ENCODE results near the gene LTO1.
"Not testable (repeated sequence)": the region's sequence is repeated elsewhere in the genome, so short reads cannot be mapped to it uniquely, and the experiment has no call there.

The LTO1 gene

GRCh38 chr11:69700278-69701140 lies 25.4 kb upstream of the LTO1 start:
- DNase-seq, result peak in 1 of 2 experiments; percentile 60

- no peak for DNase-seq
These were observed 24.1 kb upstream of the LTO1 start for GRCh38 chr11:69699213-69699612.

GRCh38 chr11:69698362-69698761 lies 23.2 kb upstream of the LTO1 start:
- DNase-seq, result no peak

- no peak for DNase-seq
These were observed 22.7 kb upstream of the LTO1 start for GRCh38 chr11:69697861-69698260.

GRCh38 chr11:69697469-69697843 lies 22.3 kb upstream of the LTO1 start:
- DNase-seq, result no peak

- DNase-seq, result no peak
These were observed 21.8 kb upstream of the LTO1 start for GRCh38 chr11:69696749-69697468.

- not testable (repeated sequence) for DNase-seq
These were observed 20.8 kb upstream of the LTO1 start for GRCh38 chr11:69695995-69696394.

GRCh38 chr11:69695581-69695980 lies 20.4 kb upstream of the LTO1 start:
- DNase-seq, result no peak

- no peak for DNase-seq
These were observed 19.6 kb upstream of the LTO1 start for GRCh38 chr11:69694781-69695180.

GRCh38 chr11:69692422-69692821 lies 17.3 kb upstream of the LTO1 start:
- DNase-seq, result no peak

GRCh38 chr11:69691463-69691862 lies 16.3 kb upstream of the LTO1 start:
- no peak for DNase-seq

- no peak for DNase-seq
These were observed 14.5 kb upstream of the LTO1 start for GRCh38 chr11:69689484-69690319.

GRCh38 chr11:69687969-69688771 lies 13.0 kb upstream of the LTO1 start:
- not testable (repeated sequence) for DNase-seq

GRCh38 chr11:69686856-69687255 lies 11.7 kb upstream of the LTO1 start:
- no peak for DNase-seq

- no peak for DNase-seq
These were observed 11.3 kb upstream of the LTO1 start for GRCh38 chr11:69686452-69686851.

GRCh38 chr11:69685348-69685747 lies 10.2 kb upstream of the LTO1 start:
- no peak for DNase-seq

GRCh38 chr11:69684651-69685050 lies 9.5 kb upstream of the LTO1 start:
- no peak for DNase-seq

GRCh38 chr11:69683764-69684333 lies 8.7 kb upstream of the LTO1 start:
- no peak for DNase-seq

GRCh38 chr11:69682681-69683326 lies 7.7 kb upstream of the LTO1 start:
- DNase-seq, result no peak

GRCh38 chr11:69682221-69682620 lies 7.1 kb upstream of the LTO1 start:
- no peak for DNase-seq

- DNase-seq, result no peak
These were observed 5.5 kb upstream of the LTO1 start for GRCh38 chr11:69680688-69681087.

GRCh38 chr11:69677749-69678148 lies 2.6 kb upstream of the LTO1 start:
- no peak for DNase-seq

All from cerebellar nuclear complex (tissue), 1 donor.